CD14-positive monocyte (primary cell): ENCODE results near the gene GALNT17. TPM values are rescaled to one million over a fixed set of nuclear protein-coding genes. Genes with fewer than 3 reads are reported as not detected.

Experiments used
- DNase-seq, 3 donors: peaks; one replicate each; pipeline ENCODE4 v3.0.0-alpha.2; 2011 to 2022
- H2AFZ ChIP-seq: 2 replicates; pipeline ENCODE4 v1.6.0; 2012; ENCODE audit warnings: mild to moderate bottlenecking, low read depth, low read length, inconsistent platforms; ENCODE audit not compliant: insufficient read depth, poor library complexity, severe bottlenecking
- H3K27ac ChIP-seq, 2 donors: 1 replicate in 1 of 2; 2 replicates in 1 of 2; pipeline ENCODE4 v1.5.1; 2012 to 2013; ENCODE audit warnings: low read length in 2 of 2, control low read depth in 1 of 2, inconsistent platforms in 1 of 2, low read depth in 1 of 2, mild to moderate bottlenecking in 1 of 2
- H3K27me3 ChIP-seq, 2 donors: one replicate each; pipeline versions ENCODE4 v1.6.0 to v1.6.1; 2011 to 2013; ENCODE audit warnings: low read length in 2 of 2; ENCODE audit not compliant: control insufficient read depth in 2 of 2, insufficient read depth in 2 of 2
- H3K36me3 ChIP-seq, 2 donors: replicated peaks in 1 of 2; 1 replicate in 1 of 2; 2 replicates in 1 of 2; pipeline versions ENCODE4 v1.5.1 to v1.6.1; 2012 to 2013; ENCODE audit warnings: low read length in 2 of 2, control low read depth in 1 of 2, inconsistent platforms in 1 of 2, mild to moderate bottlenecking in 1 of 2; ENCODE audit not compliant: insufficient read depth in 2 of 2, control insufficient read depth in 1 of 2
- H3K4me1 ChIP-seq, 2 donors: 1 replicate in 1 of 2; 2 replicates in 1 of 2; pipeline versions ENCODE4 v1.5.1 to v1.6.1; 2012 to 2013; ENCODE audit warnings: low read length in 2 of 2, control low read depth in 1 of 2, inconsistent platforms in 1 of 2, mild to moderate bottlenecking in 1 of 2, moderate library complexity in 1 of 2; ENCODE audit not compliant: insufficient read depth in 2 of 2, control insufficient read depth in 1 of 2
- H3K4me2 ChIP-seq: replicated peaks from 2 replicates; pipeline ENCODE3; 2012; ENCODE audit warnings: low read length, moderate library complexity, mild to moderate bottlenecking; ENCODE audit not compliant: poor library complexity, severe bottlenecking; ENCODE audit errors: extremely low read depth
- H3K4me3 ChIP-seq, 3 experiments: fragments of 200-600 bp in 1 of 3; sonication (generic) in 1 of 3; replicated peaks in 1 of 3; 1 replicate in 2 of 3; 2 replicates in 1 of 3; pipeline ENCODE4 v1.5.1; 2011 to 2013; ENCODE audit warnings: low read length in 3 of 3, mild to moderate bottlenecking in 3 of 3, control low read depth in 2 of 3, low read depth in 2 of 3, inconsistent platforms in 1 of 3, moderate library complexity in 1 of 3
- H3K79me2 ChIP-seq: 2 replicates; pipeline ENCODE4 v1.6.0; 2012; ENCODE audit warnings: mild to moderate bottlenecking, control low read depth, inconsistent platforms, low read length, moderate library complexity; ENCODE audit not compliant: insufficient read depth
- H3K9ac ChIP-seq: 2 replicates; pipeline ENCODE4 v1.6.0; 2017; ENCODE audit warnings: low read length, mild to moderate bottlenecking; ENCODE audit not compliant: insufficient read depth, poor library complexity, severe bottlenecking
- H3K9me3 ChIP-seq, 2 donors: replicated peaks in 1 of 2; 1 replicate in 1 of 2; 2 replicates in 1 of 2; pipeline versions ENCODE4 v1.5.1 to v1.6.1; 2012 to 2013; ENCODE audit warnings: low read length in 2 of 2, control low read depth in 1 of 2; ENCODE audit not compliant: control insufficient read depth in 1 of 2, insufficient read depth in 1 of 2
- H4K20me1 ChIP-seq: 2 replicates; pipeline ENCODE4 v1.6.0; 2012; ENCODE audit warnings: mild to moderate bottlenecking, low read length, control low read depth, moderate library complexity; ENCODE audit not compliant: insufficient read depth
- H3K27ac Mint-ChIP-seq, 7 donors: one replicate each; pipeline ENCODE4 v1.8.0; 2020; ENCODE audit warnings: mild to moderate bottlenecking in 7 of 7, mixed read lengths in 7 of 7, moderate library complexity in 6 of 7, inconsistent platforms in 2 of 7
- H3K27me3 Mint-ChIP-seq, 3 donors: one replicate each; pipeline ENCODE4 v1.8.0; 2021 to 2022; ENCODE audit warnings: low read depth in 3 of 3, mild to moderate bottlenecking in 3 of 3, mixed read lengths in 3 of 3, moderate library complexity in 3 of 3, inconsistent platforms in 1 of 3
- H3K36me3 Mint-ChIP-seq, 2 donors: one replicate each; pipeline ENCODE4 v1.8.0; 2020; ENCODE audit warnings: mixed read lengths in 2 of 2, inconsistent platforms in 1 of 2, mild to moderate bottlenecking in 1 of 2
- H3K4me1 Mint-ChIP-seq: one replicate; pipeline ENCODE4 v1.8.0; 2020; ENCODE audit warnings: mild to moderate bottlenecking, mixed read lengths
- H3K4me3 Mint-ChIP-seq, 2 donors: one replicate each; pipeline ENCODE4 v1.8.0; 2020; ENCODE audit warnings: mild to moderate bottlenecking in 2 of 2, mixed read lengths in 2 of 2, moderate library complexity in 1 of 2
- H3K9me3 Mint-ChIP-seq, 7 donors: one replicate each; pipeline ENCODE4 v1.8.0; 2020 to 2022; ENCODE audit warnings: mixed read lengths in 7 of 7, mild to moderate bottlenecking in 6 of 7, moderate library complexity in 6 of 7, inconsistent platforms in 2 of 7
- WGBS: methylation state at CpG from one replicate; pipeline ENCODE4 v1.1.5; 2013; ENCODE audit warnings: missing lambda C conversion rate; ENCODE audit not compliant: insufficient coverage; 5-methylcytosine and 5-hydroxymethylcytosine counted together
- intact Hi-C, 2 donors: fragments of 100-400 bp; cut with micrococcal nuclease; formaldehyde crosslinking; loops; one replicate each; pipeline versions ENCODE4 v1.15.0 to v1.15.1; 2023
- polyA plus RNA-seq, 3 donors: library from polyadenylated mRNA; depleted of rRNA in 1 of 3; unstranded in 2 of 3; stranded (reverse) in 1 of 3; fragments of 300-500 nt in 2 of 3; fragments of >200 nt in 1 of 3; fragmentation: Illumina TruSeq in 2 of 3; gene quantifications; 1 replicate in 2 of 3; 2 replicates in 1 of 3; pipeline ENCODE4 v1.2.3, GENCODE V29; 2012 to 2021
- TF ChIP-seq, protein P1 (sequence below): fragments of 200-600 bp; IDR thresholded peaks from one replicate; pipeline ENCODE4 v1.8.0; 2022; ENCODE audit warnings: antibody characterized with exemption, mild to moderate bottlenecking

Gene GALNT17
- polyA plus RNA-seq, 3 donors: not detected

DNA sequence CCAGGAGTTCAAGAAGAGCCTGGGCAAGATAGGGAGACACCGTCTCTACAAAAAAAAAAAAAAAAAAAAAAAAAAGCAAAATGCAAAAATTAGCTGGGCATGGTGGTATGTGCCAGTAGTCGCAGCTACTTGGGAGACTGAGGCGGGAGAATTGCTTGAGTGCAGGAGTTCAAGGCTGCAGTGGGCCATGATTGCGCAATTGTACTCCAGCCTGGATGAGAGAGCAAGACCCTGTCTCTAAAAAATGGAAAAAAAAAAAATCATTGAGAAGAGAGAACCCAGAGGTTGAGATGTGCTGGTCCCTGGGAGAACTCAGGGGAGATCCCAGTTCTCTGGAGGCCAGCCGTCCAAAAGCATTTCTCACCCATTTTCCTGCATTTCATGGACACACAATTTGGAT is 95.2 kb downstream of the GALNT17 start:
- no peak for DNase-seq
- no peak overlapping the region for H3K27ac Mint-ChIP-seq
- no peaks in the 10 kb centered on the region for H3K4me1 ChIP-seq
- H3K4me1 Mint-ChIP-seq: no peaks in the 10 kb centered on the region
- H3K9me3 Mint-ChIP-seq: peaks cover 21 to 77% (median 39%) of the 10 kb centered on the region in 7 donors
- H3K36me3 Mint-ChIP-seq: no peaks in the 10 kb centered on the region
- H3K4me3 ChIP-seq: no peak overlapping the region
- no peak overlapping the region for H3K4me2 ChIP-seq
- H3K27me3 ChIP-seq: no peaks in the 10 kb centered on the region
- peaks cover 67 to 72% of the 10 kb centered on the region in 2 donors for H3K9me3 ChIP-seq
- H3K9ac ChIP-seq: no peak overlapping the region
- no peaks in the 10 kb centered on the region for H3K36me3 ChIP-seq
- H3K27ac ChIP-seq: no peak overlapping the region
- TF ChIP-seq, protein P1, sequence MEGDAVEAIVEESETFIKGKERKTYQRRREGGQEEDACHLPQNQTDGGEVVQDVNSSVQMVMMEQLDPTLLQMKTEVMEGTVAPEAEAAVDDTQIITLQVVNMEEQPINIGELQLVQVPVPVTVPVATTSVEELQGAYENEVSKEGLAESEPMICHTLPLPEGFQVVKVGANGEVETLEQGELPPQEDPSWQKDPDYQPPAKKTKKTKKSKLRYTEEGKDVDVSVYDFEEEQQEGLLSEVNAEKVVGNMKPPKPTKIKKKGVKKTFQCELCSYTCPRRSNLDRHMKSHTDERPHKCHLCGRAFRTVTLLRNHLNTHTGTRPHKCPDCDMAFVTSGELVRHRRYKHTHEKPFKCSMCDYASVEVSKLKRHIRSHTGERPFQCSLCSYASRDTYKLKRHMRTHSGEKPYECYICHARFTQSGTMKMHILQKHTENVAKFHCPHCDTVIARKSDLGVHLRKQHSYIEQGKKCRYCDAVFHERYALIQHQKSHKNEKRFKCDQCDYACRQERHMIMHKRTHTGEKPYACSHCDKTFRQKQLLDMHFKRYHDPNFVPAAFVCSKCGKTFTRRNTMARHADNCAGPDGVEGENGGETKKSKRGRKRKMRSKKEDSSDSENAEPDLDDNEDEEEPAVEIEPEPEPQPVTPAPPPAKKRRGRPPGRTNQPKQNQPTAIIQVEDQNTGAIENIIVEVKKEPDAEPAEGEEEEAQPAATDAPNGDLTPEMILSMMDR: no peak
- intact Hi-C loops: no loop called here
- WGBS: 93% methylated on average over 3 of the region's 5 CpGs
- no peaks in the 10 kb centered on the region for H4K20me1 ChIP-seq
- peaks cover 0 to under 1% (median 0%) of the 10 kb centered on the region in 3 donors for H3K27me3 Mint-ChIP-seq
- no peaks in the 10 kb centered on the region for H3K79me2 ChIP-seq
- H3K4me3 Mint-ChIP-seq: no peak overlapping the region
- H2AFZ ChIP-seq: no peak overlapping the region

DNA sequence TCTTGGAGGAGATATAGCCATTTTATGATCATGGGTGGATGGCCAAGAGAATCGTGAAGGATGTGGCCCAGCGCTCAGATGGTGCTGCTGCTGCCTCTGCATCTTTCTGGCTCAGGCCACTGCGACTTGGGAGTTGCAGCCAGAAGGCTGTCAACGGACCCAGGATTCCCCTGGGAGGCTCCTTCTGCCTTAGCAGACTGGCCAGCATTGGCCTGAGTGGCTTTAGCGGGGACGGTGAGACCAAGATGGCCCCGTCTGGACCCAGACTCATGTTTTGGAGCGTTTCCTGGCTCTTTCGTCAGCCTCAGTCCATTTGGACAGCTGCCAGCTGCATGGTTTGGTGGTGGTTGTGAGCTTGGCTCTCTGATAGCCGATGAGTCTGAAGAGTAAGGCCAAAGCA is 97.2 kb downstream of the GALNT17 start:
- H3K4me1 Mint-ChIP-seq: no peaks in the 10 kb centered on the region
- H3K4me3 Mint-ChIP-seq: no peak overlapping the region
- H3K9ac ChIP-seq: no peak overlapping the region
- H3K27me3 Mint-ChIP-seq: no peaks in the 10 kb centered on the region
- H3K36me3 ChIP-seq: no peaks in the 10 kb centered on the region
- H2AFZ ChIP-seq: no peak overlapping the region
- no peak for DNase-seq
- no peak overlapping the region for H3K4me2 ChIP-seq
- no peak overlapping the region for H3K27ac ChIP-seq
- 84% methylated on average over 10 of the region's 10 CpGs for WGBS
- H3K27me3 ChIP-seq: no peaks in the 10 kb centered on the region
- TF ChIP-seq, protein P1: no peak
- peaks cover 21 to 69% (median 44%) of the 10 kb centered on the region in 7 donors for H3K9me3 Mint-ChIP-seq
- H3K4me3 ChIP-seq: no peak overlapping the region
- H4K20me1 ChIP-seq: no peaks in the 10 kb centered on the region
- H3K27ac Mint-ChIP-seq: no peak overlapping the region
- no peaks in the 10 kb centered on the region for H3K79me2 ChIP-seq
- intact Hi-C loops: no loop called here
- H3K4me1 ChIP-seq: no peaks in the 10 kb centered on the region
- peaks cover 69 to 71% of the 10 kb centered on the region in 2 donors for H3K9me3 ChIP-seq
- H3K36me3 Mint-ChIP-seq: no peaks in the 10 kb centered on the region
